Lower leg skin (tissue), 4 donors: ENCODE results near the gene MRPL23. TPM values are rescaled to one million over a fixed set of nuclear protein-coding genes. Genes with fewer than 3 reads are reported as not detected.

ENCODE experiments used
- DNase-seq, 2 donors: peaks; one replicate each; pipeline ENCODE4 v3.0.0-alpha.2; 2019; ENCODE audit warnings: low spot score in 2 of 2
- H3K4me3 ChIP-seq: fragments of 200-600 bp; sonication (generic); 2 replicates; pipeline ENCODE4 v1.5.1; 2017; ENCODE audit warnings: mild to moderate bottlenecking, low read depth; ENCODE audit not compliant: poor library complexity, severe bottlenecking
- POLR2A ChIP-seq, 2 donors: fragments of 450-650 bp; IDR thresholded peaks; one replicate each; pipeline ENCODE4 v1.6.1; 2016 to 2017; ENCODE audit warnings: antibody characterized with exemption in 2 of 2, mild to moderate bottlenecking in 1 of 2, moderate library complexity in 1 of 2
- WGBS, 2 donors: methylation state at CpG; one replicate each; pipeline ENCODE4 v1.1.5; 2018; 5-methylcytosine and 5-hydroxymethylcytosine counted together
- intact Hi-C: fragments of 100-400 bp; cut with DNase I; formaldehyde crosslinking; loops from one replicate; pipeline ENCODE4 v1.15.0; 2023; ENCODE audit warnings: low total_unique reads
- total RNA-seq, 4 donors: library from RNA; depleted of rRNA; stranded (reverse); fragments of >200 nt; gene quantifications; one replicate each; pipeline ENCODE4 v1.1.0, GENCODE V29; 2016
- TF ChIP-seq, protein P1 (sequence below), 3 donors: fragments of 450-650 bp; IDR thresholded peaks; one replicate each; pipeline ENCODE4 v1.5.1; 2016; ENCODE audit warnings: antibody characterized with exemption in 3 of 3, mild to moderate bottlenecking in 3 of 3, moderate library complexity in 2 of 3

MRPL23 gene
- total RNA-seq, 4 donors from 2014 or later: 169 to 227 (median 216) TPM

DNA sequence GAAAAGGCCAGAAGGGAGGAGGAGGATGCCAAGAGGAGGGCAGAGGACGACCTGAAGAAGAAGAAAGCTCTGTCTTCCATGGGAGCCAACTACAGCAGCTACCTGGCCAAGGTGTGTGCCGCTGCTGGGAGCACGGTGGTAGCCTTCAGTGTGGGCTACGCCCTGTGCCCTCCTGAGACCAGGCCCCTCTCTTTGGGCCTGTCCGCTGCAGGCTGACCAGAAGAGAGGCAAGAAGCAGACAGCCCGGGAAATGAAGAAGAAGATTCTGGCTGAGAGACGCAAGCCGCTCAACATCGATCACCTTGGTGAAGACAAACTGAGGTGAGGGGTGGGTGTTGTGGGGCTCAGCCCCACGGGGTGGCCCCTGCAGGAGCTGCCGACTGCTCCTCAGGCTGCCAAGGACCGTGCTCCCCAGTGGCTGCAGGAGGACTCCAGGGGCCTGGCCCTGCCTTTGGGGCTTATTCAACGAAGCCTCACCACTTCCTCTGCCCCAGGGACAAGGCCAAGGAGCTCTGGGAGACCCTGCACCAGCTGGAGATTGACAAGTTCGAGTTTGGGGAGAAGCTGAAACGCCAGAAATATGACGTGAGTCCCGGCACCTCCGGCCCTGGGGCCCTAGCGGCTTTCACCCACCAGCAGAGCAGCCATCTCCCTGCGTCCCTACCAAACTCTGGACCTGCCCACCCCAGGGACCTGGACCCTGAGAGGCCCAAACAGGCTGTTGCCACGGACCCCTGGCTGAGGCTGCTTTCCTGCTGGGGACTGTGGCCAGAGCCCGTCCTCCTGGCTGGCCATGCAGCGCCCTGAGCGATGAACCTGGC is 12.6 kb upstream of the MRPL23 start:
- WGBS, 2 donors: 73 to 78% methylated on average over 22 to 24 of the region's 24 CpGs
- no peak for DNase-seq
- intact Hi-C loops: no loop called here
- no peak overlapping the region for H3K4me3 ChIP-seq
- TF ChIP-seq, protein P1, sequence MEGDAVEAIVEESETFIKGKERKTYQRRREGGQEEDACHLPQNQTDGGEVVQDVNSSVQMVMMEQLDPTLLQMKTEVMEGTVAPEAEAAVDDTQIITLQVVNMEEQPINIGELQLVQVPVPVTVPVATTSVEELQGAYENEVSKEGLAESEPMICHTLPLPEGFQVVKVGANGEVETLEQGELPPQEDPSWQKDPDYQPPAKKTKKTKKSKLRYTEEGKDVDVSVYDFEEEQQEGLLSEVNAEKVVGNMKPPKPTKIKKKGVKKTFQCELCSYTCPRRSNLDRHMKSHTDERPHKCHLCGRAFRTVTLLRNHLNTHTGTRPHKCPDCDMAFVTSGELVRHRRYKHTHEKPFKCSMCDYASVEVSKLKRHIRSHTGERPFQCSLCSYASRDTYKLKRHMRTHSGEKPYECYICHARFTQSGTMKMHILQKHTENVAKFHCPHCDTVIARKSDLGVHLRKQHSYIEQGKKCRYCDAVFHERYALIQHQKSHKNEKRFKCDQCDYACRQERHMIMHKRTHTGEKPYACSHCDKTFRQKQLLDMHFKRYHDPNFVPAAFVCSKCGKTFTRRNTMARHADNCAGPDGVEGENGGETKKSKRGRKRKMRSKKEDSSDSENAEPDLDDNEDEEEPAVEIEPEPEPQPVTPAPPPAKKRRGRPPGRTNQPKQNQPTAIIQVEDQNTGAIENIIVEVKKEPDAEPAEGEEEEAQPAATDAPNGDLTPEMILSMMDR (IDR thresholded peaks at IDR 0.05): no peak
- no peak for TF ChIP-seq POLR2A (IDR thresholded peaks at IDR 0.05)

DNA sequence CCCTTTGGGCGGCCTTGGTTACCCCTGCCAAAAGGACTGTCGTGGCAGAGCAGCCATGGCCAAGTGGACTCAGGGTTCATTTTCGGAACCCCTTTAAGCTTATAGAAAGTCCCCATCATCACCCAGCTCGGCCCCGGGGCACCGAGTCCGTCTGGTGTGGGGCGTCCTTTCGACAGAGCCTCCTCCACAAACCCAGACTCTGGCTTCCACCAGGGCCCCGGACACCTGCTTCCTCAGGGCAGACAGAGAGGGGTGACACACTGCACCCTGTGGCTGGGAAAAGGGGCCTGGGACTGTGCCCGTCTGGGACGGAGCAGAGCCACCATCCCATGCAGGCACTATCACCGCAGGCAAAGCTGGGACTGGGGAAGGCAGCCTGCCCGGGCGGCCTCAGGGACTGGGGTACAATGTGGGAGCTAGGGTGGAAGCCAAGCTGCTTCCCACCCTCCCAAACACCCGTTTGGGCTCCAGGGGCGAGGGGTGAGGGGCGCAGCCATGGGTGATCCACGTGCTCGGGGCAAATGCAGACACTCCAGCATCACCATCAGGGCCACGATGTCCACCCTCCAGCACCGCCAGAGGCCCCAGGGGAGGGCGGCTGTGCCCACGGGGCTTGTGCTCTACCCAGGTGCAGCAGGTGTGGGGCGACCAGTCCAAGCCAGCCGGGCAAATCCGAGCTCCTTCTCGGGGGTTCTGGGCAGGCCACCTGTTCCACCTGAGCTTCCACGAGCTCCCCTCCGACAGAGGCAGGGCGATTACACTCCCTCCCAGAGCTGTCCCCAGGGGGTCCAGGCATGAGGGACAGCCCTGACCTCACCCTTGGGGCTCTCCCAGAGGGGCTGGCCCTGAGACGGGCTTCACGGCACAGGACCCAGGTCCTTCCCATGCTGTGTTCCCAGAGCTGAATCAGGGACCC is 11.7 kb upstream of the MRPL23 start:
- intact Hi-C loops: no loop called here
- peak in 1 of 2 donors; percentile 75 for DNase-seq
- 85 to 89% methylated on average over 7 to 30 of the region's 33 CpGs for WGBS, 2 donors
- TF ChIP-seq, protein P1 (IDR thresholded peaks at IDR 0.05): no peak
- no peak for TF ChIP-seq POLR2A (IDR thresholded peaks at IDR 0.05)
- no peak overlapping the region for H3K4me3 ChIP-seq

DNA sequence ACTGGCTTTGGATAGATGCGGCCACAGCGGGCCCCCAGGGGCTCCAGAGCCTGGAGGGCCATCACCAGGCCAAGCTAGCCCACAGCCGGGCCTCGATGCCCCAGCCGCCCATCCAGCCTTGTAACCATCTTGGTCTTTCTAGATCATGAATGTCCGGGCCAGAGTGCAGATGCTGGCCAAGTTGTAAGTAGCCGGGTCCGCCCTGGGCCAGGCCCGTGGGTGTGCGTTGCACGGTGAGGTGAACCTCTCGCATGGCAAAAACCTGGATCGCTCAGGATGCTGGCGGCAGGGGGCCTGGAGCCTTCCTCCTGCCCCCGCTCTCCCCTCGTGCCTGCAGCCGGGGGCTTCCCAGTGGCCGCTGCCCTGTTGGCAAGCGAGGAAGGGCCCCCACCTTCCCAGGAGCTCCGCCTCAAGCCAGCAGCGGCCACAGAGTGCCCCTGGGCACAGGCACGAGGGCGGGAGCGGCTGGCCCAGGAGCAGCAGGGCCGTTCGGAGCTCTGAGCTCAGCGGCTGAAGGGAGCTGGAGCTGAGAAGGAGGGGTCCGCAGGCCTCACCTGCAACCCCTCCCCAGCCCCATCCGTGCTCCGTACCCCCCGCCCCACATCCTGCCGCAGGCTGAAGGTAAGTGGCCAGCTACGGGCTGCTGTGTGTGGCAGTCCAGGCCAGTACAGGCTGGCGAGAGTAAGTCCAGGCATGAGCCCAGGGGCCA is 10.9 kb upstream of the MRPL23 start:
- DNase-seq: peak in 1 of 2 donors; percentile 80
- 91 to 95% methylated on average over 17 to 18 of the region's 34 CpGs for WGBS, 2 donors
- intact Hi-C loops: no loop called here
- H3K4me3 ChIP-seq: no peak overlapping the region
- TF ChIP-seq, protein P1 (IDR thresholded peaks at IDR 0.05): no peak
- no peak for TF ChIP-seq POLR2A (IDR thresholded peaks at IDR 0.05)

DNA sequence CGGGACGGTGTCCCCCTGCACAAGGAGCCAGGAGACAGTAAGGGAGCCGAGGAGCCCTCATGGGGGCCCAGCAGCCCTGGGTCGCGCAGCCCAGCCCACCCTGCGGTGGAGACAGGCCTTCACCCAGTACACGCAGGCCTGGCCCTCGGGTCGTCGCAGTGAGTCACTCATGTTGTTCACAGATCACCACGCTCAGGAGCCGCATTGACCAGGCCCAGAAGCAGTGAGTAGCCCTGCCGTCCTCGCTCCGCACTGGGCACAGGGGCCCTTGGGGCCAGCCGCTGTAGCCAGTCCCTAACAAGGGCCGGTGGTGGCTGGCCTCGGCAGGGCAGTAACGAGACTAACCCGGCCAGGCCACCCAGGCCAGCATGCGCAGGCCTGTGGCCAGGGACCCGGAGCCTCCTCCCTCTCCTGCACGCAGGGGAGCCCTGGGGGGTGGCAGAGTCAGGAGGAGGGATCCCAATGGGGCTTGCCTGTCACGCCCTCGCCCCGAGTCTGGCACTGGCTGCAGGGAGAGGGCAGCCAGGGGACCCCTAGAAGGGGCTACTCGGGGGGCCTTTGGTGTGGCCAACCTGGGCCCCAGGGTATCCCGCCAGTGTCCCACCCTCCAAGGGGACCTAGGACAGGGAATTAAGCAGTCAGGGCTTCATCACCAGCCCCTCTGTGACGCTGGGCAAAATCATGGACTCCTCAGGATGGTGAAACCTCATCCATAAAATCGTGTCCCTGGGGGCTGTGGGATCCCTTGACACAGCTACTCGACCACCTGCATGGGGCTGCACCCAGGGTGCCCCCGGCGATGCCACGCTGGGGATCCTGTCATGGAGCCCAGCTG is 10.1 kb upstream of the MRPL23 start:
- peak in 1 of 2 donors; percentile 86 for DNase-seq
- intact Hi-C loops: no loop called here
- TF ChIP-seq POLR2A (IDR thresholded peaks at IDR 0.05): no peak
- TF ChIP-seq, protein P1 (IDR thresholded peaks at IDR 0.05): no peak
- 83 to 84% methylated on average over 22 to 25 of the region's 34 CpGs for WGBS, 2 donors
- H3K4me3 ChIP-seq: no peak overlapping the region
